ENCODE measurements around the gene SPPL2B. TPM values are rescaled to one million over a fixed set of nuclear protein-coding genes. Genes with fewer than 3 reads are reported as not detected.
"Not testable (repeated sequence)": the region's sequence is repeated elsewhere in the genome, so short reads cannot be mapped to it uniquely, and the experiment has no call there.

Gene SPPL2B
- polyA plus RNA-seq, 1 donor from 2014 or later: 20.8 TPM

DNA sequence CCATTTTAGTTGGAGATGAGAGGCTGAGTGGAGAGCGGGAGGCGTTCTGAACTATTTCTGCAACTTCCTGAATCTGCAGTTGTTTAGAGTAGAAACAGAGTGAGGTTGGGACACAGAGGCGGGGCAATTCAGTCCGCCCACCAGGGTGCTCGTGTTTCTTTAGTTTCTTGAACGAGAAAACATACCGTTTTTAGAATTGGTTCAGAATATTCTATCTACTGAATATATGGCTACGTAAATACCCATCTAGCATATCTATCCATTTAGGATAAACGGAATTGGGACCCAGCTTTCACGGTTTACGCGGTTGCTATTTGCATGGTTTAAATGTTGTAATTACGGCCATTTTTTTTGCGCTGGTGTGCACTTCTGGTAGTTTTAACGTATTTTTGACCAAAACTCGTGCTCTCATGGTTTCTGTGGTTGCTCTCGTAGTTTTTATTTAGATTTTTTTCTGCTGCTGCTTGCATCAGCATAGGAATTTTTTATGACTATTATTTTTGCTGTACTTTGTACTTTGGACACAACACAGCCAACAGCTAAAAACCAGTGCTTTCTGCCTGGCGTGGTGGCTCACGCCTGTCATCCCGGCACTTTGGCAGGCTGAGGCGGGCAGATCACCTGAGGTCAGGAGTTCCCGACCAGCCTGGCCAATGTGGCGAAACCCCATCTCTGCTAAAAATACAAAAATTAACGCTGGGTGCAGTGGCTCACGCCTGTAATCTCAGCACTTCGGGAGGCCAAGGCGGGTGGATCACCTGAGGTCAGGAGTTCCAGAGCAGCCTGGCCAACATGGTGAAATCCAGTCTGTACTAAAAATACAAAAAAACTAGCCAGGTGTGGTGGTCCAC lies 66.2 kb downstream of the SPPL2B start:
- Mint-ChIP-seq H3K4me1 (peaks cover 12 to 24% (median 14%) of the 10 kb centered on the region in 3 donors), H3K9me3 (no peaks in the 10 kb centered on the region), H3K27ac (peak overlapping the region; percentile 81 to 92 (median 82)), H3K36me3 (no peaks in the 10 kb centered on the region), H3K27me3 (no peaks in the 10 kb centered on the region), H3K4me3 (peak overlapping the region; percentile 82 to 98 (median 91))

- H3K9me3 Mint-ChIP-seq, H3K36me3 Mint-ChIP-seq, H3K27me3 Mint-ChIP-seq: not testable (repeated sequence)
- Mint-ChIP-seq H3K4me3 (peak overlapping the region in 1 of 4 donors; percentile 98), H3K4me1 (peaks cover 12 to 24% (median 14%) of the 10 kb centered on the region in 3 donors), H3K27ac (peak overlapping the region in 2 of 3 donors; percentile 73 to 92)
Measured at GRCh38 chr19:2395293-2395829, 66.9 kb downstream of the SPPL2B start.

- not testable (repeated sequence) for H3K4me3 Mint-ChIP-seq, H3K36me3 Mint-ChIP-seq, H3K27ac Mint-ChIP-seq, H3K9me3 Mint-ChIP-seq, H3K27me3 Mint-ChIP-seq
- H3K4me1 Mint-ChIP-seq: peaks cover 9 to 19% (median 12%) of the 10 kb centered on the region in 3 donors
Measured at GRCh38 chr19:2397173-2397572, 68.7 kb downstream of the SPPL2B start.

DNA sequence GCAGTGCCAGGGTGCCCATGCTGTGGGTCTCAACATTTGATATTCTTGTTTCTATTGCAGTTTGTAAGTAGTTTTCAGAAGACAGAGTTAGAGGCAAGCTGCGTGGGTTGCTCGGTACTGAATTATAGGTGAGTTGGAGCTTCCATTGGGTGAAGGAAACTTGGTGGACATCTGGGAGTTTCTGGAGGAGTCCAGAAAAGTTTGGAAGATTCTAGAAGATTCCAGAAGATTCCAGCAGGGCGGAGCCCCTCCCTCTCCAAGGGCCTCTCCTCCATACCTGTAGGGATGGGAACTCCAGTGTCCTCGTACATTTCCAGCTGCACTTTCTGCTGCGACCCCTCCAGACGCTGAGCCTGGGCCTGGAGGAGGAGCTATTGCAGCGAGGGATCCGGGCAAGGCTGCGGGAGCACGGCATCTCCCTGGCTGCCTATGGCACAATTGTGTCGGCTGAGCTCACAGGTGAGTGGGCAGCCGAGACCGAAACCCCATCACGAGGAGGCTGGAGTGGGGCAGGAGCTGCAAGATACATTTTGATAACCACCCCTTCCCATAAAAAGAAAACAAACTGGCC lies 70.3 kb downstream of the SPPL2B start:
- Mint-ChIP-seq H3K4me3 (no peak overlapping the region), H3K36me3 (no peaks in the 10 kb centered on the region), H3K9me3 (no peaks in the 10 kb centered on the region), H3K27me3 (no peaks in the 10 kb centered on the region), H3K4me1 (peaks cover 7 to 10% (median 9%) of the 10 kb centered on the region in 3 donors), H3K27ac (no peak overlapping the region)

GRCh38 chr19:2399582-2399981 lies 71.1 kb downstream of the SPPL2B start:
- Mint-ChIP-seq H3K36me3 (no peaks in the 10 kb centered on the region), H3K27ac (no peak overlapping the region), H3K4me3 (no peak overlapping the region), H3K4me1 (peaks cover 3 to 4% (median 4%) of the 10 kb centered on the region in 3 donors), H3K9me3 (peaks cover 0 to 2% (median 0%) of the 10 kb centered on the region in 3 donors), H3K27me3 (no peaks in the 10 kb centered on the region)

Other genes starting within 250 kb of the SPPL2B start
- gene MOB3A, start 232.4 kb upstream of the SPPL2B start, polyA plus RNA-seq: 136 TPM
- 0.83 TPM for gene IZUMO4, start 231.8 kb upstream of the SPPL2B start, polyA plus RNA-seq
- gene AP3D1, start 177.1 kb upstream of the SPPL2B start, polyA plus RNA-seq: 23.7 TPM
- 2.7 TPM for gene DOT1L, start 164.8 kb upstream of the SPPL2B start, polyA plus RNA-seq
- gene PLEKHJ1, start 92.4 kb upstream of the SPPL2B start, polyA plus RNA-seq: 163 TPM
- 37.8 TPM for gene SF3A2, start 91.9 kb upstream of the SPPL2B start, polyA plus RNA-seq
- 0.15 TPM for gene AMH, start 79.4 kb upstream of the SPPL2B start, polyA plus RNA-seq
- gene JSRP1, start 72.3 kb upstream of the SPPL2B start, polyA plus RNA-seq: 4.3 TPM
- 0.26 TPM for gene PEAK3, start 46.5 kb upstream of the SPPL2B start, polyA plus RNA-seq
- gene LINGO3, start 20.5 kb upstream of the SPPL2B start, polyA plus RNA-seq: 14.7 TPM
- gene LSM7, start 98 bp upstream of the SPPL2B start, polyA plus RNA-seq: 308 TPM
- gene TMPRSS9, start 31.6 kb downstream of the SPPL2B start, polyA plus RNA-seq: not detected
- 69.1 TPM for gene TIMM13, start 98.9 kb downstream of the SPPL2B start, polyA plus RNA-seq
- 4.6 TPM for gene LMNB2, start 128.3 kb downstream of the SPPL2B start, polyA plus RNA-seq
- 98.0 TPM for gene GADD45B, start 147.4 kb downstream of the SPPL2B start, polyA plus RNA-seq